Tibial nerve (tissue), 4 donors: Measurements from ENCODE around the gene CTDSPL. TPM values are rescaled to one million over a fixed set of nuclear protein-coding genes. Genes with fewer than 3 reads are reported as not detected.

Experiments used
- DNase-seq, 2 donors: peaks; one replicate each; pipeline ENCODE4 v3.0.0-alpha.2; 2019; ENCODE audit warnings: low spot score in 2 of 2
- H3K27ac ChIP-seq, 4 donors: fragments of 200-600 bp; sonication (generic) in 3 of 4; one replicate each; pipeline ENCODE4 v1.5.1; 2017 to 2019; ENCODE audit warnings: mild to moderate bottlenecking in 1 of 4
- H3K27me3 ChIP-seq, 2 donors: fragments of 200-600 bp; sonication (generic) in 1 of 2; one replicate each; pipeline versions ENCODE4 v1.5.1 to v1.6.0; 2017 to 2019
- H3K36me3 ChIP-seq, 3 donors: fragments of 200-600 bp; sonication (generic); one replicate each; pipeline ENCODE4 v1.5.1; 2018 to 2019
- H3K4me1 ChIP-seq, 4 donors: fragments of 200-600 bp; sonication (generic) in 3 of 4; one replicate each; pipeline ENCODE4 v1.5.1; 2017 to 2019
- H3K4me3 ChIP-seq, 4 donors: fragments of 200-600 bp; sonication (generic) in 3 of 4; one replicate each; pipeline ENCODE4 v1.5.1; 2017 to 2019; ENCODE audit warnings: mild to moderate bottlenecking in 1 of 4, moderate library complexity in 1 of 4
- H3K9me3 ChIP-seq, 4 donors: fragments of 200-600 bp; sonication (generic) in 3 of 4; one replicate each; pipeline ENCODE4 v1.5.1; 2017 to 2019
- EP300 ChIP-seq, 2 donors: sonication (generic); formaldehyde crosslinking; IDR thresholded peaks; one replicate each; pipeline ENCODE4 v1.6.1; 2017; ENCODE audit warnings: antibody characterized with exemption in 2 of 2, mild to moderate bottlenecking in 1 of 2
- POLR2A ChIP-seq, 2 donors: fragments of 450-650 bp; IDR thresholded peaks; one replicate each; pipeline ENCODE4 v1.6.1; 2017; ENCODE audit warnings: antibody characterized with exemption in 2 of 2, mild to moderate bottlenecking in 2 of 2, moderate library complexity in 2 of 2
- WGBS, 2 donors: methylation state at CpG; one replicate each; pipeline ENCODE4 v1.1.5; 2018; 5-methylcytosine and 5-hydroxymethylcytosine counted together
- total RNA-seq, 4 donors: library from RNA; depleted of rRNA; stranded (reverse); fragments of >200 nt; gene quantifications; one replicate each; pipeline ENCODE4 v1.1.0, GENCODE V29; 2016
- TF ChIP-seq, protein P1 (sequence below), 5 experiments: fragments of 200-600 bp in 3 of 5; fragments of 450-650 bp in 2 of 5; sonication (generic) in 3 of 5; IDR thresholded peaks; one replicate each; pipeline ENCODE4 v1.5.1; 2016 to 2019; ENCODE audit warnings: antibody characterized with exemption in 5 of 5, mild to moderate bottlenecking in 3 of 5, moderate library complexity in 2 of 5

Gene CTDSPL
- total RNA-seq, 4 donors from 2014 or later, result 31.8 to 87.0 (median 49.0) TPM

DNA sequence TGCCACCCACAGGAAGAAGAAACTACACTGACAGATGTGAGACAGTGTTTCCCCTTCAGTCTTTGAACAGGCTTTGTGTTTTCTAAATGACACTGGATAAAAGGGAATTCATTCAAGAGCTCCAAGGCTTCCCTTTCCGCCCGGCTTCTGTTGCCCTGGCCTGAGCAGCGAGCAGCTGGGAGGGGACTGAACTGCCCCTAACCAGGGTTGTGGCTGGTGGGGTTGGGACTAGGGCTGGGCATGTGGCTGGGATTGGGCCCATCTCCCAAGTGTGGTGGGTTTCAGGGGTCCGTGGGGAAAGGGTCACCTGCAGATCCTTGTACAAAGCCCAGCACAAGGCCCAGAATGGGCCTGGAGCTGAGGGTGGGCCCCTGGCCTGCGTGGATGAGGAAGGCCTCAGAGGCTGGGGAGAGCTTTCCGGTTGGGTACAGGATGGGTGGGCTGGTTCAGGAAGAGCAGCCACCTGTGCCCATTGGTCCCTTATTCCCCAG is 139.3 kb downstream of the CTDSPL start:
- no peaks in the 10 kb centered on the region for H3K27me3 ChIP-seq
- H3K27ac ChIP-seq, result peak overlapping the region in 1 of 4 donors; percentile 77
- peaks cover 0 to 65% (median 48%) of the 10 kb centered on the region in 4 donors for H3K4me1 ChIP-seq
- no peak for DNase-seq
- 83 to 98% methylated on average over 6 of the region's 6 CpGs for WGBS, 2 donors
- H3K36me3 ChIP-seq, result peaks cover 0 to 26% (median 0%) of the 10 kb centered on the region in 3 donors
- TF ChIP-seq EP300 (IDR thresholded peaks at IDR 0.05) (no peak), POLR2A (IDR thresholded peaks at IDR 0.05) (no peak)
- TF ChIP-seq, protein P1, sequence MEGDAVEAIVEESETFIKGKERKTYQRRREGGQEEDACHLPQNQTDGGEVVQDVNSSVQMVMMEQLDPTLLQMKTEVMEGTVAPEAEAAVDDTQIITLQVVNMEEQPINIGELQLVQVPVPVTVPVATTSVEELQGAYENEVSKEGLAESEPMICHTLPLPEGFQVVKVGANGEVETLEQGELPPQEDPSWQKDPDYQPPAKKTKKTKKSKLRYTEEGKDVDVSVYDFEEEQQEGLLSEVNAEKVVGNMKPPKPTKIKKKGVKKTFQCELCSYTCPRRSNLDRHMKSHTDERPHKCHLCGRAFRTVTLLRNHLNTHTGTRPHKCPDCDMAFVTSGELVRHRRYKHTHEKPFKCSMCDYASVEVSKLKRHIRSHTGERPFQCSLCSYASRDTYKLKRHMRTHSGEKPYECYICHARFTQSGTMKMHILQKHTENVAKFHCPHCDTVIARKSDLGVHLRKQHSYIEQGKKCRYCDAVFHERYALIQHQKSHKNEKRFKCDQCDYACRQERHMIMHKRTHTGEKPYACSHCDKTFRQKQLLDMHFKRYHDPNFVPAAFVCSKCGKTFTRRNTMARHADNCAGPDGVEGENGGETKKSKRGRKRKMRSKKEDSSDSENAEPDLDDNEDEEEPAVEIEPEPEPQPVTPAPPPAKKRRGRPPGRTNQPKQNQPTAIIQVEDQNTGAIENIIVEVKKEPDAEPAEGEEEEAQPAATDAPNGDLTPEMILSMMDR (IDR thresholded peaks at IDR 0.05), result no peak
- H3K4me3 ChIP-seq, result no peak overlapping the region
- no peaks in the 10 kb centered on the region for H3K9me3 ChIP-seq

DNA sequence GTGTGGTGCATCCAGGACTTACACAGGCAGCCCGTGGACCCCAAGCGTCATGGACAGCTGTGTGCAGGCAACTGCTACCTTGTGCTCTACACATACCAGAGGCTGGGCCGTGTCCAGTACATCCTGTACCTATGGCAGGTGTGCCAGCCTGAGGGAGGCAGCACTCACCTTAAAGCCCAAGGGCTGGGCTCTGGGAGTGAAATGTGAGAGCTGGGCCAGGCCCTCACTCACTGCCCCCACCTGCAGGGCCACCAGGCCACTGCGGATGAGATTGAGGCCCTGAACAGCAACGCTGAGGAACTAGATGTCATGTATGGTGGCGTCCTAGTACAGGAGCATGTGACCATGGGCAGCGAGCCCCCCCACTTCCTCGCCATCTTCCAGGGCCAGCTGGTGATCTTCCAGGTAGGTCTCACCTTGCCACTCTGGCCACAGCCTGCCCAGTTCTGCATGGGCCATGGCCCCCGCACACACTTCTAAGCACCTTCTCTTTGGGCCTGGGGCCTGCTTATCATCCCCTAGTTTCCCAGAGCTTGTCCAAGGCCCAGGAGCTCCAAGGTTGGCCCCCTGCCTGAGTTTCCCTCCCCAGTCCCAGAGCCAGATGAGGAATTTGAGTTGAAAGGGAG is 139.9 kb downstream of the CTDSPL start:
- 88 to 91% methylated on average over 9 of the region's 9 CpGs for WGBS, 2 donors
- Histone ChIP-seq H3K4me1 (peaks cover 0 to 65% (median 48%) of the 10 kb centered on the region in 4 donors), H3K27ac (peak overlapping the region in 1 of 4 donors; percentile 77), H3K27me3 (no peaks in the 10 kb centered on the region), H3K9me3 (no peaks in the 10 kb centered on the region), H3K4me3 (no peak overlapping the region), H3K36me3 (peaks cover 0 to 31% (median 0%) of the 10 kb centered on the region in 3 donors)
- no peak for TF ChIP-seq EP300 (IDR thresholded peaks at IDR 0.05)
- no peak for TF ChIP-seq POLR2A (IDR thresholded peaks at IDR 0.05)
- TF ChIP-seq, protein P1 (IDR thresholded peaks at IDR 0.05), result no peak
- no peak for DNase-seq

DNA sequence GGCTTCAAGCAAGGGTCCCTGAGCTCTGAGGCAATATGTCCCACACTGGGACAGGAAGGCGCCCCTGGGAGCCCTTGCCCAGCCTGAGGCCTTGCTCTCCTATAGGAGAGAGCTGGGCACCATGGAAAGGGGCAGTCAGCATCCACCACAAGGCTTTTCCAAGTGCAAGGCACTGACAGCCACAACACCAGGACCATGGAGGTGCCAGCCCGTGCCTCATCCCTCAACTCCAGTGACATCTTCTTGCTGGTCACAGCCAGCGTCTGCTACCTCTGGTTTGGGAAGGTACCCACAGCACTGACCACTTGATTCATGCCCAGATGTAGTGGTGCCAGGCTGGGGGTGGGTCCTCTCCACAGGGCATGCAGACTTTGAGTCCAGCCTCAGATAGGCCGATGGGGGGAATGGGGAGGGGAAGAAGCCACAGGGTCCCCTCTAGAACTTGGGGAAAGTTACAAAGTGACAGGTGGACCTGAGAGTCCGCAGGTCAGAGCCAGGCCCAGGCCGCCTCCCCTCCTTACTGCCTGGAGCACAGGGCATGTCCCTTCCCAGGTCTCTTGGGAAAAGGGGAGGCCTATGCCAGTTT is 140.7 kb downstream of the CTDSPL start:
- H3K4me1 ChIP-seq, result peaks cover 0 to 57% (median 44%) of the 10 kb centered on the region in 4 donors
- peak overlapping the region; percentile 68 to 87 (median 74) for H3K27ac ChIP-seq
- TF ChIP-seq EP300 (IDR thresholded peaks at IDR 0.05) (no peak), POLR2A (IDR thresholded peaks at IDR 0.05) (no peak)
- TF ChIP-seq, protein P1 (IDR thresholded peaks at IDR 0.05), result no peak
- H3K36me3 ChIP-seq, result peaks cover 0 to 39% (median 0%) of the 10 kb centered on the region in 3 donors
- 92 to 93% methylated on average over 5 to 6 of the region's 6 CpGs for WGBS, 2 donors
- no peak overlapping the region for H3K4me3 ChIP-seq
- no peaks in the 10 kb centered on the region for H3K9me3 ChIP-seq
- no peaks in the 10 kb centered on the region for H3K27me3 ChIP-seq
- no peak for DNase-seq

- Histone ChIP-seq H3K4me1 (peaks cover 0 to 51% (median 41%) of the 10 kb centered on the region in 4 donors), H3K27ac (peak overlapping the region; percentile 68 to 87 (median 74)), H3K27me3 (no peaks in the 10 kb centered on the region), H3K9me3 (no peaks in the 10 kb centered on the region), H3K36me3 (peaks cover 0 to 45% (median 0%) of the 10 kb centered on the region in 3 donors), H3K4me3 (no peak overlapping the region)
- WGBS, 2 donors, result 67 to 78% methylated on average over 6 to 9 of the region's 9 CpGs
- no peak for DNase-seq
- TF ChIP-seq, protein P1 (IDR thresholded peaks at IDR 0.05), result no peak
- no peak for TF ChIP-seq EP300 (IDR thresholded peaks at IDR 0.05)
- no peak for TF ChIP-seq POLR2A (IDR thresholded peaks at IDR 0.05)
Measured at GRCh38 chr3:38002940-38003339, 141.3 kb downstream of the CTDSPL start.

DNA sequence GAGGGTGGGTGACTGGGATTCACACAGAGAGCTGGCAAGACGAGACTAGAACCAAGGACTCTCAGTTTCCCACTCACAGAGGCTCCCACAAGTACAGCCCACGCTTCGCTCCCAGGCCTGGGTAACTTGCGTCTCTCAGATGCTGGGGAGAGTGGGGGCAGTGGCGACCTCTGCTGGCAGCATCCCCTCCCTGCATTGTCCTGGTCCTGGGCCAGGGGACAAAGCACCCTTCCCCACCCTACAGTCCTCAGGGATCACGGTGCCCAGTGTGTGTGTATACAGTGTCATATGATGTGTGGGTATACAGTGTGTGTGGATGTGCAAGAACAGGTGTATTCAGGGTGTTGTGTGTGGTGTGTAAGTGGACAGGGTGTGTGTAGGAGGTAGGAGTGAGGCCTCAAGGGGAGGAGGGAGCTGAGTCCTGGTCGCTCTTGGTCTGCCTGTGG is 141.7 kb downstream of the CTDSPL start:
- peaks cover 0 to 47% (median 37%) of the 10 kb centered on the region in 4 donors for H3K4me1 ChIP-seq
- WGBS, 2 donors, result 15 to 26% methylated on average over 7 of the region's 7 CpGs
- TF ChIP-seq, protein P1 (IDR thresholded peaks at IDR 0.05), result peak; percentile 76 to 92 (median 84)
- TF ChIP-seq POLR2A (IDR thresholded peaks at IDR 0.05) (no peak), EP300 (IDR thresholded peaks at IDR 0.05) (peak in 1 of 2 donors; percentile 20)
- peak overlapping the region; percentile 68 to 87 (median 74) for H3K27ac ChIP-seq
- no peaks in the 10 kb centered on the region for H3K27me3 ChIP-seq
- peak; percentile 56 to 66 for DNase-seq
- H3K36me3 ChIP-seq, result peaks cover 0 to 49% (median 0%) of the 10 kb centered on the region in 3 donors
- no peaks in the 10 kb centered on the region for H3K9me3 ChIP-seq
- no peak overlapping the region for H3K4me3 ChIP-seq
